GM12872 (cell line): ENCODE results near the gene HS3ST3A1.

Experiments used
- CTCF ChIP-seq: IDR thresholded peaks from 3 replicates; pipeline ENCODE4 v1.5.1; 2011; ENCODE audit warnings: low read depth, mild to moderate bottlenecking, low read length, moderate library complexity; ENCODE audit not compliant: insufficient read depth

HS3ST3A1 gene

GRCh38 chr17:13513039-13513405 lies 88.7 kb downstream of the HS3ST3A1 start:
- TF ChIP-seq CTCF: no peak

DNA sequence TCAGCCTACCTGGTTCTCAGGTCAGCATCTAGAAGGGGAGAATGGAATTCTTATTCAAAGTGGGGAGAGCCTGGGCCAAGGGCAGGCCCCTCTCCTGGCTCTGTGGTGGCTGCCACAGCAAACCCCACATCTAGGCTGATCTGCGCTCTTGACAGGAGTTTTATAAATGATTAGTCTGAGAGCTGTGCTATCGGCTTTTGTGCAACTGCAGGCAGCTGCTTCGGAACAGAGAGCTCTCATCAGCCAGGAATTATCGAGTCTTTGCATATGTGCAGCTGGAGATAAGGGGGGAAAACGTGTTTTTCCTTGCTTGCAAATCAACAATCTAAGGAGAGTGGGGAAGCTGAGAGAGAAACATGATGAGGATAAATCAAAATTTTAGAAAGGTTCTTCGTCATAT lies 91.7 kb downstream of the HS3ST3A1 start:
- no peak for TF ChIP-seq CTCF

DNA sequence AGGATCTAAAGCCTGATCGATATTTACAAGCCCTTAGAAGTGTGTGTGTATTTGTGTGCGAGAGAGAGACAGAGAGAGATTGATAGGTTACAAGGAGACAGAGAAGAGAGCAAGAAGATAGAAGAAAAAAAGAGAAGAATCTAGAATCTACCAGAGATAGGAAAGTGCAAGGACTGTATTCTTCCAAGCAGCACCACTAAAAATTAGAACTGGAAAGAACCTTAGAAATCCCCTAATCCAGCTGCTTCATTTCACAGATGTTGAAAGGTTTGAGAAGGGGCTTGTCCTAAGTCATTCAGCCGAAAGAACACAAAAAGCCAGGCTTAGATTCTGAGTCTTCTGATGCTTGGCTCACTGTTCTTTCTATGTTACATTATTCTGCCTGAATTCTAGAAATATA lies 92.2 kb downstream of the HS3ST3A1 start:
- TF ChIP-seq CTCF: no peak

DNA sequence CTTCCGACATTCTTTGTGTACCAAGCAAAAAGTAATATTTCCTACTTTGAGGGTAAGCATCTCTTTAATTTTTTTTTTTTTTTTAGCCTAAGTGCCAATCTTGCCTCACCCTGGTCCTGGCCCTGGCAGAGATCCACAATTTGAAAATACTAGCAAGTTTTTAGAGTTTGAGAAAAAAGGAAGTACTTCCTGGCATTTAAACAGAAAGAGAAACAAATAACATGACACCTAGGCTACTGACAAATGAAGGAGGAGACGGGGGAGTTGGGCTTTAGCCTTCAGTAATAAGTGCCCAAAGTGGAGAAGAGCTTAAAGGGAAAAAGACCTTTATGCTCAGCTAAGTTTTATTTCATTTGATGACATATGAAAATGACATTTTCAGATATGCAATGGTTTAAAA lies 92.8 kb downstream of the HS3ST3A1 start:
- TF ChIP-seq CTCF: no peak

DNA sequence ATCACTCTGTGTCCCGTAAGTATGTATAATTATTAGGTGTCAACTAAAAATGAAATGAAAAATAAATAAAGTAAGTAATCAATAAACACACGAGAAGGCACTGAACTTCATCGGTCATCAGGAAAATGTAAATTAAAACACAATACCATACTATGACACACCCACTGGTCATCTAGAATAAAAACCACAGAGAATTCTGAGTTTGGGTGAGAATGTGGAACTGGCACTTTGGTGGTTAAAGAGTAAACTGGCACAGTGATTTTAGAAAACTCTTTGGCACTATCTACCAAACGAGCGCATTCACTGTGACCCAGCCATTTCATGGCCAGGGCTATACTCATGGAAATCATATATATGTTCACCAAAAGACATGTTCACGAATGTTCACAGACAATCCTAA lies 98.2 kb downstream of the HS3ST3A1 start:
- no peak for TF ChIP-seq CTCF

DNA sequence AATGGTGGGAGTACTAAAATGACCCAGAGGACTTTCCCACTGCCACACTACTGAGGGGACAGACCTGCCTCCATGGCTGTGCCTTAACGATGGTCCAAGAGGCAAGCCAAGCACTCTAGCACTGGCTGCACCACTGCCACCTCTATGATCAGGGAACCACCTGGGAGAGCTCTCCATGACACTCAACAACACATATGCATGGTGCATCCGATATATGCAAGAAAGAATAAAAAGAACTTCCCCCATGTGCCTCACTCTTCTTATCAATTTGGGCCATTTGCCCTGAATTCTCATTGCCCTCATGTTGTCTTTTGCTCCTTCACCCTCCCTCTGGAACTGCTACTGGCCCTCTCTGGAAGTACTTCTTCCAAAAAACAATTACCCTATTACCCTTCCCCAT lies 99.5 kb downstream of the HS3ST3A1 start:
- TF ChIP-seq CTCF: no peak

DNA sequence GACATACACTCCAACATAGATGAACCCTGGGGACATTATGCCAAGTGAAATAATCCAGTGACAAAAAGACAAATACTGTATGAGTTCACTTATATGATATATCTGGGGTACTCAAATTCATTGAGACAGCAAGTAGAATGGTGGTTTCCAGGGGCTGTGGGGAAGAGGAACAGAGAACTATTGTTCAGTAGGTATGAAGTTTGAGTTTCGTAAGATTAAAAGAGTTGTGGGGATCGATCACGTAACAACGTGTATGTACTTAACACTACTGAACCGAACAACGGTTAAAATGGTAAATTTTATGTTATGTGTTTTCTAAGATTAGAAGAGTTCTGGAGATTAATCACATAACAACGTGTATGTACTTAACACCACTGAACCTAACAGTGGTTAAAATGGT lies 100.8 kb downstream of the HS3ST3A1 start:
- no peak for TF ChIP-seq CTCF

GRCh38 chr17:13498184-13498583 lies 103.5 kb downstream of the HS3ST3A1 start:
- TF ChIP-seq CTCF: no peak
